Sigmoid colon (tissue), 7 donors: ENCODE results near the gene RMRP. TPM values are rescaled to one million over a fixed set of nuclear protein-coding genes. Genes with fewer than 3 reads are reported as not detected.

Source experiments
- DNase-seq: peaks from one replicate; pipeline ENCODE4 v3.0.0-alpha.2; 2019
- H3K27ac ChIP-seq, 4 donors: fragments of 200-600 bp; sonication (generic); one replicate each; pipeline ENCODE4 v1.5.1; 2016 to 2019; ENCODE audit warnings: mild to moderate bottlenecking in 1 of 4
- H3K27me3 ChIP-seq, 3 donors: fragments of 200-600 bp; sonication (generic); one replicate each; pipeline ENCODE4 v1.5.1; 2019; ENCODE audit warnings: mild to moderate bottlenecking in 1 of 3
- H3K36me3 ChIP-seq, 4 donors: fragments of 200-600 bp; sonication (generic); one replicate each; pipeline ENCODE4 v1.5.1; 2016 to 2019
- H3K4me1 ChIP-seq, 4 donors: fragments of 200-600 bp; sonication (generic); one replicate each; pipeline ENCODE4 v1.5.1; 2017 to 2019
- H3K4me3 ChIP-seq, 4 donors: fragments of 200-600 bp; sonication (generic); one replicate each; pipeline ENCODE4 v1.5.1; 2017 to 2019; ENCODE audit warnings: mild to moderate bottlenecking in 2 of 4, moderate library complexity in 1 of 4
- H3K9me3 ChIP-seq, 4 donors: fragments of 200-600 bp in 3 of 4; sonication (generic) in 3 of 4; one replicate each; pipeline versions ENCODE4 v1.5.1 to v1.6.1; 2013 to 2019
- CTCF ChIP-seq, 4 experiments: fragments of 450-650 bp in 3 of 4; fragments of 200-600 bp in 1 of 4; IDR thresholded peaks; one replicate each; pipeline ENCODE4 v1.5.1; 2016 to 2019; ENCODE audit warnings: antibody characterized with exemption in 4 of 4, mild to moderate bottlenecking in 3 of 4, moderate library complexity in 2 of 4
- EP300 ChIP-seq, 4 donors: sonication (generic); formaldehyde crosslinking; IDR thresholded peaks; one replicate each; pipeline ENCODE4 v1.6.1; 2017; ENCODE audit warnings: antibody characterized with exemption in 4 of 4
- POLR2A ChIP-seq, 2 donors: fragments of 450-650 bp; IDR thresholded peaks; one replicate each; pipeline ENCODE4 v1.6.1; 2016; ENCODE audit warnings: antibody characterized with exemption in 2 of 2, mild to moderate bottlenecking in 2 of 2, moderate library complexity in 2 of 2
- POLR2AphosphoS5 ChIP-seq, 4 donors: sonication (generic); formaldehyde crosslinking; IDR thresholded peaks; one replicate each; pipeline ENCODE4 v1.6.1; 2017; ENCODE audit warnings: antibody characterized with exemption in 4 of 4
- WGBS, 2 donors: extraction: QIAGEN DNeasy Blood & Tissue Kit; methylation state at CpG; one replicate each; pipeline ENCODE4 v1.1.7; 2013; 5-methylcytosine and 5-hydroxymethylcytosine counted together
- intact Hi-C: fragments of 100-400 bp; cut with DNase I; formaldehyde crosslinking; loops from one replicate; pipeline ENCODE4 v1.15.1; 2023
- polyA plus RNA-seq, 3 donors: library from polyadenylated mRNA; stranded (reverse); fragments of 200-250 nt; gene quantifications; one replicate each; pipeline ENCODE4 v1.2.3, GENCODE V29; 2013
- total RNA-seq, 4 donors: library from RNA; depleted of rRNA; stranded (reverse); fragments of >200 nt; gene quantifications; one replicate each; pipeline ENCODE4 v1.1.0, GENCODE V29; 2016
- donor health status: healthy with polysubstance abuse.
- donor health status: Bipolar disorder and iron deficiency.
- donor health status: healthy.

The RMRP gene
- total and polyA plus RNA-seq, 7 donors, result 480 to 26,387 (median 4,377) TPM; not detected in 2

GRCh38 chr9:35658968-35659220, 1.1 kb upstream of the RMRP start:
- H3K9me3 ChIP-seq, result no peaks in the 10 kb centered on the region
- peaks cover 0 to 59% (median 53%) of the 10 kb centered on the region in 4 donors for H3K4me1 ChIP-seq
- peak overlapping the region; percentile 97 to 98 (median 98) for H3K27ac ChIP-seq
- TF ChIP-seq CTCF (IDR thresholded peaks at IDR 0.05) (no peak), POLR2AphosphoS5 (IDR thresholded peaks at IDR 0.05) (no peak), POLR2A (IDR thresholded peaks at IDR 0.05) (no peak), EP300 (IDR thresholded peaks at IDR 0.05) (no peak)
- DNase-seq, result peak; percentile 84
- intact Hi-C loops, result loop anchor here (1.0 to 10.0 kb wide), 3 partner anchors 31 to 664 kb away; no protein-coding TSS in a partner anchor
- peak overlapping the region; percentile 70 to 92 (median 76) for H3K4me3 ChIP-seq
- no peaks in the 10 kb centered on the region for H3K27me3 ChIP-seq
- 2 to 3% methylated on average over 2 of the region's 2 CpGs for WGBS, 2 donors
- H3K36me3 ChIP-seq, result peaks cover 0 to 13% (median 10%) of the 10 kb centered on the region in 4 donors

- Histone ChIP-seq H3K27ac (peak within 1 kb of the TSS; percentile 97 to 98 (median 98)), H3K4me3 (peak within 1 kb of the TSS; percentile 70 to 92 (median 76)), H3K36me3 (peaks cover 0 to 13% (median 10%) of the 10 kb centered on the region in 4 donors), H3K4me1 (peaks cover 0 to 59% (median 50%) of the 10 kb centered on the region in 4 donors), H3K27me3 (no peaks in the 10 kb centered on the region), H3K9me3 (no peaks in the 10 kb centered on the region)
- peak; percentile 93 for DNase-seq
- intact Hi-C loops, result loop anchor here (1.0 to 10.0 kb wide), 2 partner anchors 72 to 664 kb away; no protein-coding TSS in a partner anchor
- TF ChIP-seq POLR2A (IDR thresholded peaks at IDR 0.05) (peak; percentile 87 to 88), CTCF (IDR thresholded peaks at IDR 0.05) (peak in 3 of 4 experiments; percentile 43 to 59 (median 49)), POLR2AphosphoS5 (IDR thresholded peaks at IDR 0.05) (peak; percentile 91 to 96 (median 94)), EP300 (IDR thresholded peaks at IDR 0.05) (no peak)
- 0% methylated on average over 67 of the region's 67 CpGs for WGBS, 2 donors
Observed at GRCh38 chr9:35658137-35658967, 533 bp upstream of the RMRP start, which contains the start of gene CCDC107. Gene CCDC107, plus strand, starts transcription at chr9:35658292. Its CDS starts 88 bp downstream, at chr9:35658380.

- peak overlapping the region; percentile 30 to 77 (median 72) for H3K4me3 ChIP-seq
- H3K27ac ChIP-seq, result peak overlapping the region; percentile 97 to 98 (median 98)
- peaks cover 0 to 48% (median 43%) of the 10 kb centered on the region in 4 donors for H3K4me1 ChIP-seq
- H3K27me3 ChIP-seq, result no peaks in the 10 kb centered on the region
- peak; percentile 83 for DNase-seq
- H3K36me3 ChIP-seq, result peaks cover 0 to 13% (median 10%) of the 10 kb centered on the region in 4 donors
- no peak for TF ChIP-seq POLR2A (IDR thresholded peaks at IDR 0.05)
- TF ChIP-seq POLR2AphosphoS5 (IDR thresholded peaks at IDR 0.05), result peak in 1 of 4 donors; percentile 4
- no peaks in the 10 kb centered on the region for H3K9me3 ChIP-seq
- 27 to 35% methylated on average over 25 of the region's 25 CpGs for WGBS, 2 donors
- intact Hi-C loops, result loop anchor here (2.0 to 10.0 kb wide), 2 partner anchors 158 to 662 kb away; partner anchors contain the start of gene HINT2
Observed at GRCh38 chr9:35656831-35657545, 831 bp downstream of the RMRP start.

- Histone ChIP-seq H3K27me3 (no peaks in the 10 kb centered on the region), H3K4me3 (no peak overlapping the region), H3K4me1 (peaks cover 0 to 42% (median 37%) of the 10 kb centered on the region in 4 donors), H3K9me3 (no peaks in the 10 kb centered on the region), H3K36me3 (peaks cover 0 to 13% (median 10%) of the 10 kb centered on the region in 4 donors), H3K27ac (peak overlapping the region; percentile 97 to 98 (median 98))
- intact Hi-C loops, result loop anchor here (2.0 to 10.0 kb wide), 2 partner anchors 158 to 662 kb away; partner anchors contain the start of gene HINT2
- WGBS, 2 donors, result 78 to 89% methylated on average over 17 of the region's 17 CpGs
- no peak for DNase-seq
- TF ChIP-seq EP300 (IDR thresholded peaks at IDR 0.05), result no peak
Observed at GRCh38 chr9:35656348-35656747, 1.5 kb downstream of the RMRP start.

- Histone ChIP-seq H3K27ac (no peak overlapping the region), H3K4me3 (no peak overlapping the region), H3K27me3 (no peaks in the 10 kb centered on the region), H3K9me3 (no peaks in the 10 kb centered on the region), H3K4me1 (peaks cover 0 to 18% (median 14%) of the 10 kb centered on the region in 4 donors), H3K36me3 (no peaks in the 10 kb centered on the region)
- intact Hi-C loops, result loop anchor here (10.0 kb wide), 1 partner anchor 659 kb away; no protein-coding TSS in a partner anchor
- WGBS, 2 donors, result 93 to 94% methylated on average over 2 of the region's 2 CpGs
- TF ChIP-seq POLR2AphosphoS5 (IDR thresholded peaks at IDR 0.05) (no peak), EP300 (IDR thresholded peaks at IDR 0.05) (no peak), CTCF (IDR thresholded peaks at IDR 0.05) (no peak), POLR2A (IDR thresholded peaks at IDR 0.05) (no peak)
- DNase-seq, result no peak
Observed at GRCh38 chr9:35653611-35654010, 4.2 kb downstream of the RMRP start.
